SK-N-SH (cell line): Measurements from ENCODE around the gene AP1M1. TPM values are rescaled to one million over a fixed set of nuclear protein-coding genes. Genes with fewer than 3 reads are reported as not detected.

Experiments used
- CTCF ChIA-PET: fragments of 300-600, 350-600 bp; formaldehyde crosslinking; extraction: SDS; loops from one replicate; lab custom pipeline; 2021; lab: Yijun Ruan, JAX
- POLR2A ChIA-PET: fragments of 350-600 bp; sonication (Branson Sonifier 250); formaldehyde crosslinking; extraction: SDS; loops from one replicate; lab custom pipeline; 2020; ENCODE audit warnings: antibody characterized with exemption, inconsistent platforms; lab: Yijun Ruan, JAX
- DNase-seq: peaks from one replicate; pipeline ENCODE4 v3.0.0; 2012
- H2AFZ ChIP-seq: fragments of 200-600 bp; sonication (generic); 2 replicates; pipeline ENCODE4 v1.8.1; 2016; ENCODE audit warnings: antibody characterized with exemption, mild to moderate bottlenecking, low read depth
- H3F3A ChIP-seq: fragments of 200-600 bp; sonication (generic); replicated peaks from 2 replicates; pipeline ENCODE3; 2016; ENCODE audit warnings: antibody characterized with exemption, mild to moderate bottlenecking; ENCODE audit not compliant: insufficient read depth
- H3K27ac ChIP-seq, 2 experiments: fragments of 200-500 bp in 1 of 2; fragments of 200-600 bp in 1 of 2; sonication (Bioruptor generic) in 1 of 2; sonication (generic), shearing (Covaris generic) in 1 of 2; 2 replicates each; pipeline versions ENCODE4 v1.5.1 to v1.6.1; 2014 to 2016; ENCODE audit warnings: low read depth in 2 of 2, inconsistent platforms in 1 of 2, low read length in 1 of 2, mild to moderate bottlenecking in 1 of 2, mixed read lengths in 1 of 2
- H3K27me3 ChIP-seq: fragments of 200-600 bp; sonication (generic), shearing (Covaris generic); 2 replicates; pipeline ENCODE4 v1.6.1; 2016; ENCODE audit warnings: mixed run types; ENCODE audit not compliant: insufficient read depth
- H3K36me3 ChIP-seq, 2 experiments: fragments of 200-500 bp in 1 of 2; fragments of 200-600 bp in 1 of 2; sonication (Bioruptor generic) in 1 of 2; sonication (generic) in 1 of 2; replicated peaks in 1 of 2; 2 replicates each; pipeline versions ENCODE3 to v1.5.1; 2014 to 2016; ENCODE audit warnings: low read length in 1 of 2, mild to moderate bottlenecking in 1 of 2; ENCODE audit not compliant: insufficient read depth in 2 of 2, control insufficient read depth in 1 of 2
- H3K4me1 ChIP-seq, 2 experiments: fragments of 200-500 bp in 1 of 2; fragments of 200-600 bp in 1 of 2; sonication (Bioruptor generic) in 1 of 2; sonication (generic), shearing (Covaris generic) in 1 of 2; 2 replicates each; pipeline versions ENCODE4 v1.5.1 to v1.6.1; 2014 to 2016; ENCODE audit warnings: low read depth in 1 of 2, low read length in 1 of 2, mixed run types in 1 of 2; ENCODE audit not compliant: insufficient read depth in 2 of 2, control insufficient read depth in 1 of 2
- H3K4me2 ChIP-seq: fragments of 200-600 bp; sonication (generic), shearing (Covaris generic); 2 replicates; pipeline ENCODE4 v1.6.1; 2017; ENCODE audit warnings: mixed run types
- H3K4me3 ChIP-seq, 2 experiments: fragments of 200-500 bp in 1 of 2; fragments of 200-600 bp in 1 of 2; sonication (Bioruptor generic) in 1 of 2; sonication (generic), shearing (Covaris generic) in 1 of 2; 2 replicates each; pipeline versions ENCODE4 v1.5.1 to v1.8.1; 2014 to 2016; ENCODE audit warnings: low read depth in 2 of 2, inconsistent platforms in 1 of 2, low read length in 1 of 2, mild to moderate bottlenecking in 1 of 2, mixed read lengths in 1 of 2, moderate library complexity in 1 of 2
- H3K79me2 ChIP-seq: fragments of 200-600 bp; sonication (generic); 2 replicates; pipeline ENCODE4 v1.8.1; 2017; ENCODE audit warnings: mild to moderate bottlenecking; ENCODE audit not compliant: insufficient read depth
- H3K9ac ChIP-seq: fragments of 200-600 bp; sonication (generic); 2 replicates; pipeline ENCODE4 v1.6.1; 2017; ENCODE audit warnings: mixed run types
- H3K9me2 ChIP-seq: fragments of 200-600 bp; sonication (generic); 2 replicates; pipeline ENCODE4 v1.6.1; 2017; ENCODE audit warnings: mixed run types
- H3K9me3 ChIP-seq: fragments of 200-600 bp; sonication (generic); 2 replicates; pipeline ENCODE4 v1.6.1; 2017; ENCODE audit warnings: mixed run types, mild to moderate bottlenecking, moderate library complexity
- H4K20me1 ChIP-seq: fragments of 200-600 bp; sonication (generic); 2 replicates; pipeline ENCODE4 v1.6.1; 2017; ENCODE audit warnings: mild to moderate bottlenecking, mixed run types; ENCODE audit not compliant: insufficient read depth
- CHD2 ChIP-seq: fragments of 150-350 bp; IDR thresholded peaks from 2 replicates; pipeline ENCODE4 v1.6.1; 2018; ENCODE audit warnings: low read length; ENCODE audit not compliant: partially characterized antibody
- ELF1 ChIP-seq: IDR thresholded peaks from 2 replicates; pipeline ENCODE4 v1.4.0; 2012
- EP300 ChIP-seq, 2 experiments: IDR thresholded peaks; 2 replicates each; pipeline versions ENCODE4 v1.4.0 to v1.6.1; 2012; ENCODE audit warnings: borderline replicate concordance in 1 of 2, low read depth in 1 of 2, low read length in 1 of 2
- FOSL2 ChIP-seq: IDR thresholded peaks from 2 replicates; pipeline ENCODE4 v1.4.0; 2012; ENCODE audit warnings: low read depth, mild to moderate bottlenecking, moderate library complexity, borderline replicate concordance
- FOXJ3 ChIP-seq: sonication (generic); formaldehyde crosslinking; IDR thresholded peaks from 2 replicates; pipeline ENCODE4 v1.5.1; 2020; ENCODE audit warnings: mild to moderate bottlenecking, missing genetic modification reagents
- FOXM1 ChIP-seq: IDR thresholded peaks from 2 replicates; pipeline ENCODE4 v1.4.0; 2012; ENCODE audit warnings: low read depth, mild to moderate bottlenecking
- GATA2 ChIP-seq: sonication (generic); formaldehyde crosslinking; IDR thresholded peaks from 2 replicates; pipeline ENCODE4 v1.5.0; 2020; ENCODE audit warnings: mild to moderate bottlenecking, missing genetic modification reagents
- MXI1 ChIP-seq: IDR thresholded peaks from 2 replicates; pipeline ENCODE4 v1.6.1; 2012; ENCODE audit warnings: mild to moderate bottlenecking, low read depth, low read length, improper control_type of control experiment
- NFIC ChIP-seq: IDR thresholded peaks from 2 replicates; pipeline ENCODE4 v1.4.0; 2012; ENCODE audit warnings: borderline replicate concordance
- NRF1 ChIP-seq: IDR thresholded peaks from 2 replicates; pipeline ENCODE4 v1.6.1; 2012; ENCODE audit warnings: low read depth, mild to moderate bottlenecking, low read length
- RCOR1 ChIP-seq: fragments of 150-350 bp; IDR thresholded peaks from 2 replicates; pipeline ENCODE4 v1.6.1; 2017; ENCODE audit warnings: antibody characterized with exemption, low read length
- RFX5 ChIP-seq: IDR thresholded peaks from 2 replicates; pipeline ENCODE4 v1.6.1; 2012; ENCODE audit warnings: mild to moderate bottlenecking, improper control_type of control experiment, low read length
- TAF1 ChIP-seq: IDR thresholded peaks from 2 replicates; pipeline ENCODE4 v1.6.1; 2012; ENCODE audit warnings: low read depth, mild to moderate bottlenecking, low read length, moderate library complexity, borderline replicate concordance
- TEAD4 ChIP-seq: IDR thresholded peaks from 2 replicates; pipeline ENCODE4 v1.4.0; 2012; ENCODE audit warnings: mild to moderate bottlenecking, borderline replicate concordance; ENCODE audit not compliant: insufficient read depth
- YY1 ChIP-seq: IDR thresholded peaks from 2 replicates; pipeline ENCODE4 v1.4.0; 2012; ENCODE audit warnings: low read depth, mild to moderate bottlenecking
- WGBS: methylation state at CpG from one replicate; pipeline ENCODE4 v1.1.6; 2017; ENCODE audit warnings: low lambda C conversion rate; 5-methylcytosine and 5-hydroxymethylcytosine counted together
- polyA plus RNA-seq, 3 experiments: library from polyadenylated mRNA; depleted of rRNA; stranded (reverse); fragments of >200 nt; gene quantifications; 2 replicates each; pipeline ENCODE4 v1.2.3, GENCODE V29; 2012
- TF ChIP-seq, protein P1 (sequence below): IDR thresholded peaks from 2 replicates; pipeline ENCODE4 v1.4.0; 2012; ENCODE audit warnings: low read depth, borderline replicate concordance
- TF ChIP-seq, protein P2 (sequence below): fragments of 200-600 bp; sonication (generic); IDR thresholded peaks from 2 replicates; pipeline ENCODE4 v1.6.1; 2017; ENCODE audit warnings: antibody characterized with exemption, mild to moderate bottlenecking, moderate library complexity
- TF ChIP-seq, protein P3 (sequence below): fragments of 150-350 bp; IDR thresholded peaks from 2 replicates; pipeline ENCODE4 v1.6.1; 2017; ENCODE audit warnings: antibody characterized with exemption, low read length, low read depth, borderline replicate concordance
- TF ChIP-seq, protein P4 (sequence below): fragments of 150-350 bp; IDR thresholded peaks from 2 replicates; pipeline ENCODE4 v1.6.1; 2016; ENCODE audit warnings: mild to moderate bottlenecking, low read depth, low read length

Gene AP1M1
- polyA plus RNA-seq, 1 of the 3 experiments (the other 2 are of a cell fraction), result 133 TPM

DNA sequence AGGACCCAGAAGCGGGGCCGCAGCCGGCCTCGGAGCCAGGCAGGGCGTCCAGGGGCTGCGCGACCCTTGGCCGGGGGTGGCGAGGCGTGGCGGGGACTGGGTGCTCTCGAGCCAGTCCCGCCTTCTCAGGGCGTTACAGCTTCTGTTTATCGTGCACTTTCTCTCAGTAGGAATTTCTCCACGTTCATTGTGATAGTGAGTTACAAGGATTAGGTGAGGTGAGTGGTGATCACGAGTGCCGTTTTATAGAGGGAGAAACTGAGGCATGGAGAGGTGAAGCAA, 600 bp downstream of the AP1M1 start:
- 3% methylated on average over 8 of the region's 18 CpGs for WGBS
- H3F3A ChIP-seq, result peaks cover 16% of the 10 kb centered on the region
- no peaks in the 10 kb centered on the region for H3K9me3 ChIP-seq
- H3K27me3 ChIP-seq, result no peaks in the 10 kb centered on the region
- peaks cover 13 to 17% of the 10 kb centered on the region in 2 experiments; a peak in 3 of 4 replicates for H3K4me1 ChIP-seq
- no peak for DNase-seq
- H4K20me1 ChIP-seq, result peaks cover 39% of the 10 kb centered on the region
- TF ChIP-seq, protein P1, sequence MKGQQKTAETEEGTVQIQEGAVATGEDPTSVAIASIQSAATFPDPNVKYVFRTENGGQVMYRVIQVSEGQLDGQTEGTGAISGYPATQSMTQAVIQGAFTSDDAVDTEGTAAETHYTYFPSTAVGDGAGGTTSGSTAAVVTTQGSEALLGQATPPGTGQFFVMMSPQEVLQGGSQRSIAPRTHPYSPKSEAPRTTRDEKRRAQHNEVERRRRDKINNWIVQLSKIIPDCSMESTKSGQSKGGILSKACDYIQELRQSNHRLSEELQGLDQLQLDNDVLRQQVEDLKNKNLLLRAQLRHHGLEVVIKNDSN, result no peak
- TF ChIP-seq CHD2 (no peak), RFX5 (no peak), FOXM1 (no peak), FOXJ3 (no peak), ELF1 (no peak), TEAD4 (no peak), EP300 (IDR thresholded peaks at IDR 0.05; ENCODE audit: borderline replicate concordance in 1 of 2, low read depth in 1 of 2, low read length in 1 of 2) (no peak), NFIC (no peak), FOSL2 (no peak), MXI1 (no peak), YY1 (no peak), RCOR1 (no peak), TAF1 (no peak), GATA2 (no peak), NRF1 (no peak)
- TF ChIP-seq, protein P2, sequence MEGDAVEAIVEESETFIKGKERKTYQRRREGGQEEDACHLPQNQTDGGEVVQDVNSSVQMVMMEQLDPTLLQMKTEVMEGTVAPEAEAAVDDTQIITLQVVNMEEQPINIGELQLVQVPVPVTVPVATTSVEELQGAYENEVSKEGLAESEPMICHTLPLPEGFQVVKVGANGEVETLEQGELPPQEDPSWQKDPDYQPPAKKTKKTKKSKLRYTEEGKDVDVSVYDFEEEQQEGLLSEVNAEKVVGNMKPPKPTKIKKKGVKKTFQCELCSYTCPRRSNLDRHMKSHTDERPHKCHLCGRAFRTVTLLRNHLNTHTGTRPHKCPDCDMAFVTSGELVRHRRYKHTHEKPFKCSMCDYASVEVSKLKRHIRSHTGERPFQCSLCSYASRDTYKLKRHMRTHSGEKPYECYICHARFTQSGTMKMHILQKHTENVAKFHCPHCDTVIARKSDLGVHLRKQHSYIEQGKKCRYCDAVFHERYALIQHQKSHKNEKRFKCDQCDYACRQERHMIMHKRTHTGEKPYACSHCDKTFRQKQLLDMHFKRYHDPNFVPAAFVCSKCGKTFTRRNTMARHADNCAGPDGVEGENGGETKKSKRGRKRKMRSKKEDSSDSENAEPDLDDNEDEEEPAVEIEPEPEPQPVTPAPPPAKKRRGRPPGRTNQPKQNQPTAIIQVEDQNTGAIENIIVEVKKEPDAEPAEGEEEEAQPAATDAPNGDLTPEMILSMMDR, result no peak
- TF ChIP-seq, protein P3, sequence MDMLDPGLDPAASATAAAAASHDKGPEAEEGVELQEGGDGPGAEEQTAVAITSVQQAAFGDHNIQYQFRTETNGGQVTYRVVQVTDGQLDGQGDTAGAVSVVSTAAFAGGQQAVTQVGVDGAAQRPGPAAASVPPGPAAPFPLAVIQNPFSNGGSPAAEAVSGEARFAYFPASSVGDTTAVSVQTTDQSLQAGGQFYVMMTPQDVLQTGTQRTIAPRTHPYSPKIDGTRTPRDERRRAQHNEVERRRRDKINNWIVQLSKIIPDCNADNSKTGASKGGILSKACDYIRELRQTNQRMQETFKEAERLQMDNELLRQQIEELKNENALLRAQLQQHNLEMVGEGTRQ, result no peak
- TF ChIP-seq, protein P4, sequence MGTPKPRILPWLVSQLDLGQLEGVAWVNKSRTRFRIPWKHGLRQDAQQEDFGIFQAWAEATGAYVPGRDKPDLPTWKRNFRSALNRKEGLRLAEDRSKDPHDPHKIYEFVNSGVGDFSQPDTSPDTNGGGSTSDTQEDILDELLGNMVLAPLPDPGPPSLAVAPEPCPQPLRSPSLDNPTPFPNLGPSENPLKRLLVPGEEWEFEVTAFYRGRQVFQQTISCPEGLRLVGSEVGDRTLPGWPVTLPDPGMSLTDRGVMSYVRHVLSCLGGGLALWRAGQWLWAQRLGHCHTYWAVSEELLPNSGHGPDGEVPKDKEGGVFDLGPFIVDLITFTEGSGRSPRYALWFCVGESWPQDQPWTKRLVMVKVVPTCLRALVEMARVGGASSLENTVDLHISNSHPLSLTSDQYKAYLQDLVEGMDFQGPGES, result no peak
- peak overlapping the region; percentile 98 for H3K4me2 ChIP-seq
- H3K36me3 ChIP-seq, result peaks cover 0 to 30% of the 10 kb centered on the region in 2 experiments
- peaks cover 52% of the 10 kb centered on the region for H3K79me2 ChIP-seq
- CTCF ChIA-PET, result interaction anchor here (1.0 to 1.4 kb wide), 2 partner anchors 13 to 157 kb away, joined by 3 to 8 read pairs; partner anchors contain the start of gene FAM32A
- POLR2A ChIA-PET, result interaction anchor here (1.1 to 1.6 kb wide), 2 partner anchors 10 to 13 kb away, joined by 7 to 18 read pairs; partner anchors contain the start of gene FAM32A
- peak overlapping the region; percentile 94 to 99 for H3K4me3 ChIP-seq
- peak overlapping the region; percentile 88 to 90 for H3K27ac ChIP-seq
- H3K9ac ChIP-seq, result peak overlapping the region; percentile 93
- peak overlapping the region; percentile 70 for H2AFZ ChIP-seq
- H3K9me2 ChIP-seq, result no peaks in the 10 kb centered on the region
